Adrenal gland (tissue), 12 donors: ENCODE results near the gene PPP2CA. TPM values are rescaled to one million over a fixed set of nuclear protein-coding genes. Genes with fewer than 3 reads are reported as not detected.

Source experiments
- DNase-seq, 7 donors: peaks; one replicate each; pipeline ENCODE4 v3.0.0-alpha.2; 2019 to 2020
- H3K27ac ChIP-seq, 5 donors: fragments of 200-600 bp; sonication (generic) in 4 of 5; 1 replicate in 3 of 5; 2 replicates in 2 of 5; pipeline versions ENCODE4 v1.5.1 to v1.8.0; 2016 to 2020; ENCODE audit warnings: mild to moderate bottlenecking in 1 of 5
- H3K27me3 ChIP-seq: fragments of 200-600 bp; 2 replicates; pipeline ENCODE4 v1.8.0; 2021
- H3K36me3 ChIP-seq, 2 donors: fragments of 200-600 bp; replicated peaks in 1 of 2; 1 replicate in 1 of 2; 2 replicates in 1 of 2; pipeline versions ENCODE4 v1.5.1 to v1.8.0; 2018 to 2022
- H3K4me1 ChIP-seq, 2 donors: fragments of 200-600 bp; replicated peaks in 1 of 2; 1 replicate in 1 of 2; 2 replicates in 1 of 2; pipeline versions ENCODE4 v1.5.1 to v1.8.0; 2018 to 2021
- H3K4me3 ChIP-seq, 4 donors: fragments of 200-600 bp; sonication (generic) in 3 of 4; one replicate each; pipeline ENCODE4 v1.5.1; 2016 to 2018
- H3K9me3 ChIP-seq, 3 donors: fragments of 200-600 bp; sonication (generic) in 1 of 3; replicated peaks in 1 of 3; 1 replicate in 2 of 3; 2 replicates in 1 of 3; pipeline versions ENCODE4 v1.5.1 to v1.8.0; 2016 to 2021
- CTCF ChIP-seq, 6 experiments: fragments of 450-650 bp in 4 of 6; fragments of 200-600 bp in 2 of 6; sonication (generic) in 1 of 6; IDR thresholded peaks; 1 replicate in 5 of 6; 2 replicates in 1 of 6; pipeline versions ENCODE4 v1.5.1 to v1.8.0; 2016 to 2021; ENCODE audit warnings: antibody characterized with exemption in 6 of 6, mild to moderate bottlenecking in 2 of 6, moderate library complexity in 1 of 6
- POLR2A ChIP-seq, 2 donors: fragments of 450-650 bp; IDR thresholded peaks; one replicate each; pipeline ENCODE4 v1.6.1; 2017; ENCODE audit warnings: antibody characterized with exemption in 2 of 2, mild to moderate bottlenecking in 2 of 2, moderate library complexity in 1 of 2
- WGBS, 4 donors: extraction: QIAGEN DNeasy Blood & Tissue Kit in 2 of 4; methylation state at CpG; one replicate each; pipeline versions ENCODE4 v1.1.5 to v1.1.7; 2013 to 2017; 5-methylcytosine and 5-hydroxymethylcytosine counted together
- intact Hi-C, 2 donors: fragments of 100-400 bp; cut with DNase I; formaldehyde crosslinking; loops; one replicate each; pipeline versions ENCODE4 v1.14.1 to v1.15.0; 2022 to 2023
- polyA plus RNA-seq, 3 donors: library from polyadenylated mRNA; stranded (reverse); fragments of 200-250 nt in 2 of 3; fragments of 350-450 nt in 1 of 3; fragmentation: Illumina TruSeq in 1 of 3; extraction: RNeasy Lipid Tissue Mini Kit (QIAGEN cat#74804) in 1 of 3; gene quantifications; one replicate each; pipeline ENCODE4 v1.2.3, GENCODE V29; 2013 to 2014
- total RNA-seq, 9 donors: library from RNA; depleted of rRNA in 4 of 9; stranded (reverse); fragments of >200 nt in 4 of 9; fragments of 120-200 nt in 1 of 9; fragmentation: NEBNext Ultra II Directional in 1 of 9; extraction: Animal tissue kit (Norgen Biotek cat#: 25700) in 1 of 9; gene quantifications; one replicate each; pipeline versions ENCODE4 v1.1.0 to v1.2.4, GENCODE V29; 2013 to 2023
- donor health status: healthy with polysubstance abuse.
- donor health status: Bipolar disorder and iron deficiency.
- donor health status: DM: yes; HTN: yes; CAD: no.
- donor health status: DM: no; HTN: no; CAD: no.
- donor health status: DM: no; HTN: no; CAD: no.
- donor health status: DM: yes; HTN: yes; CAD: no.

The PPP2CA gene
- total and polyA plus RNA-seq, 12 donors: 26.9 to 246 (median 145) TPM

GRCh38 chr5:134209477-134210245, 16.2 kb downstream of the PPP2CA start:
- DNase-seq: peak in 1 of 7 donors; percentile 35
- Histone ChIP-seq H3K27ac (peak overlapping the region in 1 of 5 donors; percentile 0), H3K4me3 (no peak overlapping the region), H3K27me3 (no peaks in the 10 kb centered on the region), H3K4me1 (peaks cover 0 to 73% of the 10 kb centered on the region in 2 donors), H3K36me3 (peaks cover 0 to 6% of the 10 kb centered on the region in 2 donors), H3K9me3 (no peaks in the 10 kb centered on the region)
- TF ChIP-seq POLR2A (IDR thresholded peaks at IDR 0.05) (no peak), CTCF (IDR thresholded peaks at IDR 0.05) (no peak)
- 60 to 65% (median 63%) methylated on average over 14 of the region's 14 CpGs for WGBS, 4 donors
- intact Hi-C loops: no loop called here

GRCh38 chr5:134207696-134208095, 18.2 kb downstream of the PPP2CA start:
- Histone ChIP-seq H3K27ac (no peak overlapping the region), H3K27me3 (no peaks in the 10 kb centered on the region), H3K36me3 (peaks cover 0 to 21% of the 10 kb centered on the region in 2 donors), H3K9me3 (no peaks in the 10 kb centered on the region), H3K4me1 (peaks cover 0 to 59% of the 10 kb centered on the region in 2 donors), H3K4me3 (no peak overlapping the region)
- TF ChIP-seq POLR2A (IDR thresholded peaks at IDR 0.05): no peak
- TF ChIP-seq CTCF (IDR thresholded peaks at IDR 0.05): no peak
- DNase-seq: no peak
- intact Hi-C loops: no loop called here
- WGBS, 4 donors: 76 to 87% (median 84%) methylated on average over 1 of the region's 1 CpG

- H3K4me1 ChIP-seq: peaks cover 0 to 51% of the 10 kb centered on the region in 2 donors
- no peak for DNase-seq
Observed at GRCh38 chr5:134206627-134207160, 19.2 kb downstream of the PPP2CA start.

More at GRCh38 chr5:134206627-134207160, 19.2 kb downstream of the PPP2CA start:
- WGBS, 4 donors: 82 to 84% (median 83%) methylated on average over 7 of the region's 7 CpGs
- Histone ChIP-seq H3K27ac (no peak overlapping the region), H3K36me3 (peaks cover 0 to 31% of the 10 kb centered on the region in 2 donors), H3K27me3 (no peaks in the 10 kb centered on the region), H3K9me3 (no peaks in the 10 kb centered on the region), H3K4me3 (no peak overlapping the region)
- no peak for TF ChIP-seq CTCF (IDR thresholded peaks at IDR 0.05)
- no peak for TF ChIP-seq POLR2A (IDR thresholded peaks at IDR 0.05)
- intact Hi-C loops: no loop called here
